ENCODE data around the gene MAGIX. TPM values are rescaled to one million over a fixed set of nuclear protein-coding genes. Genes with fewer than 3 reads are reported as not detected.
A peak's percentile ranks its signal among the peaks of the same experiment; 100 is the strongest.
"Not testable (repeated sequence)": the region's sequence is repeated elsewhere in the genome, so short reads cannot be mapped to it uniquely, and the experiment has no call there.

Gene MAGIX
- total RNA-seq, 1 experiment from 2014 or later, result 7.6 TPM

GRCh38 chrX:49155243-49155899 lies 7.2 kb upstream of the MAGIX start:
- in situ Hi-C loops (cut with HindIII; ENCODE audit: low pct_unique_long_range_greater_than_20kb, low sequenced_read_pairs), result no loop called here
- DNase-seq (ENCODE audit: low read depth), result peak; percentile 83

DNA sequence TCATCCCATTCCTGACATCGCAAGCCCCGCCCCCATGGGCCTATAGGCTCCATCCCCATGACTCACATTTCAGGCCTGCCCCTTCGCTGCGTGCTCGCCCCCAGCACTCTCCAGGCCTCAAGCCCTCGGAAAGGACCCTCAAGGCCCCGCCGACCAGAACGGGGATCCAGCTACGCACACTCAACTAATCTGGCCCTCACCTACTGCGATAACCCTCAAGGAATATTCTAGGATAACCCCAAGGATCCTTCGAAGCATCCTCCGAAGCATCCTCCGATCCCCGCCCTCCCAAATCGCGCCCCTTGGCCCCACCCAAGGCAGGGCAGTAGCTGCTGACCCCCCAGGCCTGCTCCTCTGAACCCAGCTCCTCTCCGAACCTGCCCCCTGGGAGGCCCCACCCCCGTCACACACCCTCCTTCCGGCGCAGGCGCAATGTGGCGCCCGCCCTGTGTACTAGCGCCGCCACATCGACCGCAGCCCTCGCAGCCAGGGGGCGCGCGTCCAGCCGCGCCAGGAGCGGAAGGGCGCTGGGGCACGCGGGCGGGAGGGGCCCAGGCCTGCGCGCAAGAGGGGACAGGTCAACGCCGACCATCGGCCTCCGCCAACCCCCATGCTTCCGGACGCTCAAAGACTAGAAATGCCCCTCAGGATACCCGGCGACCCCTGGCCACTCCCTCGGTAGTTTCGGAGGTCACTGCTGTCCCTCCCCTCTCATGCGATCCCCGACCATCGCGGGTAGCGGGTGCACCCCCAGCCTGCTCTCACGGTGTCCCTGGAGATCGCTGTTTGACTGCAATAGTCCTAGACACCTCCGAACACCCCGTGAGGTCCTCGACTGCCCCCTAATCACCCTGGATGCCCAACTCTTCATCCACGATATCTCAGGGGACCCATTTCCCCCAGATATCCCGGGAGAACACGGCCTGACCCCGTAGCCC lies 6.4 kb upstream of the MAGIX start:
- peak; percentile 85 for DNase-seq (ENCODE audit: low read depth)
- in situ Hi-C loops (cut with HindIII; ENCODE audit: low pct_unique_long_range_greater_than_20kb, low sequenced_read_pairs), result no loop called here

DNA sequence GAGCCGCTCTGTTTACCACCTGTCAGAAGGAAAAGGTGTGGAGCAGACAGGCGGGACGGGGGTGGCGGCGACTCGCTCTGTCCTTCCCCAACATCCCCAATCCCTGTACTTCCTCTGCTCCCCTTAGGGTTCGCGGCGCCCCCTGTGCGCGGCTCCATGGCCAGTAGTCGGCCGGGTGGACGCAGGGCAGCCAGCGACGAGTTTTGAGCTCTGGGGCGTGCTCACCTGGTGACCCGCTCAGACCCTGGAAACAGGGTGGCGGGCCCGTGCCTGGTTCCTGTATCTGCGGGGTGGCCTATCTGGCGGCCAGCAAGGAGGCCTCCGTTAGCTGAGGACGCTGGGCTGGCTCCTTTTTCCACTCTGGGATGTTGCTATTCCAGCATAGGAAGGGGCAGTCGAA lies 5.4 kb upstream of the MAGIX start:
- no peak for DNase-seq (ENCODE audit: low read depth)
- in situ Hi-C loops (cut with HindIII; ENCODE audit: low pct_unique_long_range_greater_than_20kb, low sequenced_read_pairs), result no loop called here

GRCh38 chrX:49160908-49161307 lies 1.6 kb upstream of the MAGIX start:
- in situ Hi-C loops (cut with HindIII; ENCODE audit: low pct_unique_long_range_greater_than_20kb, low sequenced_read_pairs), result no loop called here

DNA sequence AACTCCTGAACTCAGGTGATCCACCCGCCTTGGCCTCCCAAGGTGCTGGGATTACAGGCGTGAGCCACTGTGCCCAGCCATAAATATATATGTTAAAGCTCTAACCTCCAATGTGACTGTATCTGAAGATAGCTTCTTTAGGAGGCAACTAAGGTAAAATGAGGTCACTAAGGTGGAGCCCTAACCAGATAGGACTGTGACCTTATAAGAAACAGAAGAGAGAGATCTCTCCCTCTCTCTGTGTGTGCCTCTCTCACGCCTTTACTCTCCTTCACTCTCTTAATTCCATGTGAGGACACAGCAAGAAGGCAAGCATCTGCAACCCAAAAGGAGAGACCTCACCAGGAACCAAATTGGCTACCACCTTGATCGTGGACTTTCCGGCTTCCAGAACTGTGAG lies 926 bp upstream of the MAGIX start:
- in situ Hi-C loops (cut with HindIII; ENCODE audit: low pct_unique_long_range_greater_than_20kb, low sequenced_read_pairs), result no loop called here
- no peak for DNase-seq (ENCODE audit: low read depth)

More at GRCh38 chrX:49160908-49161307, 1.6 kb upstream of the MAGIX start:
- DNase-seq (ENCODE audit: low read depth), result no peak

DNA sequence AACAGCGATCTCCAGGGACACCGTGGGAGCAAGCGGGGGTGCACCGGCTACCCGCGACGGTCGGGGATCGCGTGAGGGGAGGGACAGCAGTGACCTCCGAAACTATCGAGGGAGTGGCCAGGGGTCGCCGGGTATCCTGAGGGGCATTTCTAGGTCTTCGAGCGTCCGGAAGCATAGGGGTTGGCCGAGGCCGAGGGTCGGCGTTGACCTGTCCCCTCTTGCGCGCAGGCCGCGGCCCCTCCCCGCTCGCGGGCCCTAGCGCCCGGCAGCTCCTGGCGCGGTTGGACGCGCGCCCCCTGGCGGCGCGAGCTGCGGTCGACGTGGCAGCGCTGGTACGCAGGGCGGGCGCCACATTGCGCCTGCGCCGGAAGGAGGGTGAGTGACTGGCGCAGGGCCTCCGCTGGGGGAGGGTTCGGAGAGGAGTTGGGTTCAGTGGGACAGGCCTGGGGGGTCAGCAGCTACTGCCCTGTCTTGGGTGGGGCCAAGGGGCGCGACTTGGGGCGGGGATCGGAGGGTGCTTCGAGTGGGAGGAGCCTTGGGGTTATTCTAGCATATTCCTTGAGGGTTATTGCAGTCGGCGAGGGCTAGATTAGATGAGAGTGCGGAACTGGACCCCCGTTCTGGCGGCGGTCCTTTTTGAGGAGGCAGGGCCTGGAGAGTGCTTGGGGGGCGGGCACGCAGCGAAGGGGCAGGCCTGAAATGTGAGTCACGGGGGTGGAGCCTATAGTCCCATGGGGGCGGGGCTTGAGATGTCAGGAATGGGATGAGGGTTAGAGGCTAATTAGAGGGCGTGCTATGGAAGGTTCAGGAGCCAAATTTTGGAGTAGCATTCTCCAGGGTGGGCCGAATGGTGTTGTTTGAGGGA lies 1.2 kb downstream of the MAGIX start:
- DNase-seq (ENCODE audit: low read depth), result peak; percentile 87
- in situ Hi-C loops (cut with HindIII; ENCODE audit: low pct_unique_long_range_greater_than_20kb, low sequenced_read_pairs), result no loop called here

GRCh38 chrX:49164589-49165360 lies 2.2 kb downstream of the MAGIX start:
- no peak for DNase-seq (ENCODE audit: low read depth)
- in situ Hi-C loops (cut with HindIII; ENCODE audit: low pct_unique_long_range_greater_than_20kb, low sequenced_read_pairs), result no loop called here

DNA sequence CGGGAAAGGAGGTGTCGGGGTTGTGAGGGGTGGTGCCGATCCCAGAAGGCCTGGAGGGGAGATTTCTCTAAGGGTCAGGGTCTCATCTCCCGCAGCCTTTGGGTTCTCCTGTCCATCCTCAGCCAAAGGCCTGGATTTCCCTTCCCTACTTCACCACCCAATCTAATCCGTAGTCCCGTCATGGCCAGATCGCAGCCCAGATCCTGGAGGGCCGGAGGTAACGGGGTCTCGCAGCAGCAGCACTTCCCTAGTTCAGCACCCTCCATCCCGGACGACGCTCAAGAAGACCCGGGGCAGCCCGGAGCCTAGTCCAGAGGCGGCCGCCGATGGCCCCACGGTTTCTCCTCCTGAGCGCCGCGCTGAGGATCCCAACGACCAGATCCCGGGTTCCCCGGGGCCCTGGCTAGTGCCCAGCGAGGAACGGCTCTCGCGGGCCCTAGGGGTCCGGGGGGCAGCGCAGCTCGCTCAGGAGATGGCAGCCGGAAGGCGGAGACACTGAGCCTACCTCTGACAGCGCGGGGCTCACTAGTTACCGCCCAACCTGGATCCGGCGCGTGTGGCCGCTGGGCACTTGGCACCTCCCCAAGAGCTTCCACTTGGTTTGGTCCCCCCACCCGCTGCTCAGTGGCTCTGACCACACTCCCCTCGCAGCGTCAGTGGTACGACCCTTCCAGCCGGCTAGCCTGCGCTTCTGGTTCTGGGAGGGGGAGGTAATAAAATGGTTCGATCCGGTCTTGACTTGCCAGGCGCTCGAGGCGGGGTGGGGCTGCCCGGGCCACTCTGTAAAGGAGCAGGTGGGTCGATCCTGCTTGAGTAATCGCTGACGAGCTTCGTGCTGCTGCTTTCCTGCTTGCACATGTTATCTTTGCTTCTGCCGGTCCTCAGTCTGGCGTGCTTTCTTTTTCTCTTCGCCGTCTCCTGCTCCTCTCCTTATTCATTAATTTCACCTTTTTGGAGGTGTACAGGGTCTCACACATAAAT lies 3.6 kb downstream of the MAGIX start:
- in situ Hi-C loops (cut with HindIII; ENCODE audit: low pct_unique_long_range_greater_than_20kb, low sequenced_read_pairs), result no loop called here
- no peak for DNase-seq (ENCODE audit: low read depth)

DNA sequence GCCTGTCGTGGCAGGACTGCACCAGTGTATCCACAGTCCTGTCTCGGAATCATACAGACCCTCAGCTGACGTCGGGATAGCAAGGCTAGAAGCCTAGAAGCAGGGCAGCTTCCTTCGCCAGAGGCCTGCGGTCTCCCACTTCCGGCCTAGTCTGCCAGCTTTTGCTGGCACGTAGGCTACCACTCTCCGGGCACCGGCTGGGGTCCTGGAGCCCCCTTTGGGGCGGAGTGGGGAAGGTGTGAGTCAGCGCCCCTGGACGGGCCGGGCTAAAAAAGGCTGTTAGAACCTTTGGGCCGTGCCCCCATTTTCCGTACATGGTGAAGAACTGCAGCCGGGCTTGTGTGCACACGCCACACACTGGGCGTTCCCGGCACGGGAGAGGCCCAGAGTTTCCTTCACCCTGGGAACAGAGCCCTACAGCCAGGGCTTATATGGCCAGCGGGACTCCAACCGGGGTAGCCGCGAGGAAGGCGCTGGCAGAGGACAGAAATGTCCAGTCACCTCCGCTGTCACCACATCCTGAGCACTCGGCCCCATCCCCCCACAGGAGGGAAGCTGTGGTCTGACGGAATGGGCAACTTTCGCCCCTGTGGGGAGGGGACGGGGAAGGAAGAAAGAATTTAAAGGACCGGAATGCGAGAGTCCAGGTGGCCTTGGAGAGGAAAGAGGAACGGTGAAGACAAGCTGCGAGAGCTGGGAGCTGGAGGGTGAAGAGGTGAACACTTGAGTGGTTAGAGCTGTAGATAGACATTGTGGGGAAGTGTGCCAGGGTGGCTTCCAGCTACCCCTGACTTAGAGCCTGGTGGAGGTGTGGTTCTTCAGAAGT lies 4.6 kb downstream of the MAGIX start:
- in situ Hi-C loops (cut with HindIII; ENCODE audit: low pct_unique_long_range_greater_than_20kb, low sequenced_read_pairs), result no loop called here
- no peak for DNase-seq (ENCODE audit: low read depth)

- in situ Hi-C loops (cut with HindIII; ENCODE audit: low pct_unique_long_range_greater_than_20kb, low sequenced_read_pairs), result no loop called here
- DNase-seq (ENCODE audit: low read depth), result no peak
Measured at GRCh38 chrX:49167740-49168108, 5.2 kb downstream of the MAGIX start.

DNA sequence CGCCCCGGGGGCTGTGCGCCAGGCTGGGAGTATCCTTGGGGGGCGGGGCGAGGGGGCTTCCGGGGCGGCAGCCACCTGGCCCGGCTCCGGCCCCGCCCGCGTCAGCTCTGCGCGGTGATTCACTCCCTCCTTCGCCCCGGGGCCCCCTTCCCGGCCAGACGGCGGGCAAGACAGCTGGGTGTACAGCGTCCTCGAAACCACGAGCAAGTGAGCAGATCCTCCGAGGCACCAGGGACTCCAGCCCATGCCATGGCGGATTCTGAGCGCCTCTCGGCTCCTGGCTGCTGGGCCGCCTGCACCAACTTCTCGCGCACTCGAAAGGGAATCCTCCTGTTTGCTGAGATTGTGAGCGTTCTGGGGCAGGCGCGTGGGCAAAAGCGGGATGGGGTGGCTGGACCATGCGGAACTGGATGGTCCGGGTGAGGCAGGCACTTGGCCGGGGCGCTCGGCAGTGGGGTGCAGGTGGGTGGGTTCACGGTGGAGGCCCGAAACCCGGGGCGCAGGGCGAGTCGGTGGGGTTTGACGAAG lies 9.3 kb downstream of the MAGIX start, which contains the start of gene PLP2:
Gene PLP2 (plus strand): TSS at position 147 of the 528 bp plus-strand sequence. CDS start 103 bp downstream, at position 250.
- peak; percentile 57 for DNase-seq (ENCODE audit: low read depth)
- in situ Hi-C loops (cut with HindIII; ENCODE audit: low pct_unique_long_range_greater_than_20kb, low sequenced_read_pairs), result no loop called here

- in situ Hi-C loops (cut with HindIII; ENCODE audit: low pct_unique_long_range_greater_than_20kb, low sequenced_read_pairs), result no loop called here
- peak; percentile 54 for DNase-seq (ENCODE audit: low read depth)
Measured at GRCh38 chrX:49172280-49172780, 9.8 kb downstream of the MAGIX start.

DNA sequence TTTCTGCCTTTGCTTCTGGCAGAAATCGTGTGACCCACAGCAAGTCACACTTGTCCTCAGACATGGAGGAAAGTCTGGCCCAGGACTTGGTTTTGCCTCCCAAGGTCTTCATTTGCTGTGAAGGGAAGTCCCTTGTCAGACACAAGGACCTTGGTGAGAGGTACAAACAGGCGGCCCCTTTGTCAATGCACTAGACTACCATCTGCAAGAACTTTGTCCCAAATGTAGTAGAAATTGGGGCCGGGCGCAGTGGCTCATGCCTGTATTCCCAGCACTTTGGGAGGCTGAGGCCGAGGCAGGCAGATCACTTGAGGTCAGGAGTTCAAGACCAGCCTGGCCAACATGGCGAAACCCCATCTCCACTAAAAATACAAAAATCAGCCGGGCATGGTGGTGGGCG lies 11.0 kb downstream of the MAGIX start:
- DNase-seq (ENCODE audit: low read depth); in situ Hi-C loops (cut with HindIII; ENCODE audit: low pct_unique_long_range_greater_than_20kb, low sequenced_read_pairs): not testable (repeated sequence)

- DNase-seq (ENCODE audit: low read depth), result no peak
- in situ Hi-C loops (cut with HindIII; ENCODE audit: low pct_unique_long_range_greater_than_20kb, low sequenced_read_pairs), result no loop called here
Measured at GRCh38 chrX:49174723-49175122, 12.2 kb downstream of the MAGIX start.

GRCh38 chrX:49175435-49176274 lies 13.1 kb downstream of the MAGIX start:
- DNase-seq (ENCODE audit: low read depth), result no peak
- in situ Hi-C loops (cut with HindIII; ENCODE audit: low pct_unique_long_range_greater_than_20kb, low sequenced_read_pairs), result no loop called here

All from Caki2 (cell line).